HG03432 (cell line): ENCODE data around the gene COL6A1.
"Not testable (repeated sequence)": the region's sequence is repeated elsewhere in the genome, so short reads cannot be mapped to it uniquely, and the experiment has no call there.

Experiments used
- ATAC-seq: cut with Tn5 transposase; IDR thresholded peaks from one replicate; pipeline ENCODE4 v1.9.1; 2021; ENCODE audit warnings: mild to moderate bottlenecking, moderate library complexity; ENCODE audit not compliant: unreplicated experiment

COL6A1 gene

DNA sequence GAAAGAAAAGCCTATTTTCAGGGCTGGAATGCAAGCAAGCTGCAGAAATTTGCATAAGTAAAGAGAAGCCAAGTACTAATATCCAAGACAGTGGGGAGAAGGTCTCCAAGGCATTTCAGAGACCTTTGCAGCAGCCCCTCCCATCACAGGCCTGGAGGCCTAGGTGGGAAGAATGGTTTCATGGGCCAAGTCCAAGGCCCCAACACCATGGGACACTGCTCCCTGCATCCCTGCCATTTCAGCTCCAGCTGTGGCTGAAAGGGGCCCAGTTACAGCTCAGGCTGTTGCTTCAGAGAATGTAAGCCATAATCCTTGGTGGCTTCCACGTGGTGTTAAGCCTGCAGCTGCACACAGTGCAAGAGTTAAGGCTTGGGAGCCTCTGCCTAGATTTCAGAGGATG, 16.9 kb upstream of the COL6A1 start:
- no peak for ATAC-seq

DNA sequence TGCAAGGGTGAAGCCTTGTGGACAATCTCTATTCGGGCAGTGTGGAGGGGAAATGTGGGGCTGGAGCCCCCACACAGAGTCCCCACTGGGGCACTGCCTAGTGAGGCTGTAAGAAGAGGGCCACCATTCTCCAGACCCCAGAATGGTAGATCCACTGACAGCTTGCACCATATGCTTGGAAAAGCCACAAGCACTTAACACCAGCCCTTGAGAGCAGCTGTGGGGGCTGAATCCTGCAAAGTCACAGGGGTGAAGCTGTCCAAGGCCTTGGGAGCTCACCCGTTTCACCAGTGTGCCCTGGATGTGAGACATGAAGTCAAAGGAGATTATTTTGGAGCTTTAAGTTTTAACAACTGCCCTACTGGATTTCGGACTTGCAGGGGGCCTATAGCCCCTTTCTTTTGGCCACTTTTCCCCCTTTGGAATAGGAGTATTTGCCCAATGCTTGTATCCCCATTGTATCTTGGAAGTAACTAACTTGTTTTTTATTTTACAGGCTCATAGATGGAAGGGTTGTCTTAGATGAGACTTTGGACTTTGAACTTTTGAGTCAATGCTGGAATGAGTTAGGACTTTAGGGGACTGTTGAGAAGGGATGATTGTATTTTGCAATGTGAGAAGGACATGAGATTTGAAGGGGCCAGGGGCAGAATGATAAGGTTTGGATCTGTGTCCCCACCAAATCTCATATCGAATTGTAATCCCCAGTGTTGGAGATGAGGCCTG, 16.3 kb upstream of the COL6A1 start:
- no peak for ATAC-seq

DNA sequence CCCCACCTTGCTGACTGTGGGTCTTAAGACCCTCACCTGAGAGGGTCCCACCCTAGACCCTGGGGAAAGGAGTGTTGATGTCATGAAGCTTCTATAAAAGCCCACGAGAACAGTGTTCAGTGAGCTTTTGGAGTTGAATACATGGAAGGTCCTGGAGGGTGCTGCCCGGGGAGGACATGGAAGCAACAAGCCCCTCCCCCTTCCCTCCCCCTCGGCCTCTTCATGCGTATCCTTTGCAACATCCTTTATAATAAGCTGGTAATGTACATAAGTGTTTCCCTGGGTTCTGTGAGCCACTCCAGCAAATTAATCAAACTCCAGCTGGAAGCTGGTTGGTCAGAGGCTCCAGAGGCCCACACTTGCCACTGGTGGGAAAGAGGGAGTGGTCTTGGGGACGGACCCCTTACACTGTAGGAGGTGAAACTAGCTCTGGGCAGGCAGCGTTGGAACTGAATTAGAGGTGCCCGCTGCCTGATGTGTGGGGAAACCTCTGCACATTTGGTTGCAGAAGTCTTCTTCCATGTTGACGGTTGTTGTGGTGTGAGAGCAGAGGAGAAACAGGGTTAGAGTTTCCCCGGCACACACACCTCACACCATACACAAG, 14.7 kb upstream of the COL6A1 start:
- no peak for ATAC-seq

DNA sequence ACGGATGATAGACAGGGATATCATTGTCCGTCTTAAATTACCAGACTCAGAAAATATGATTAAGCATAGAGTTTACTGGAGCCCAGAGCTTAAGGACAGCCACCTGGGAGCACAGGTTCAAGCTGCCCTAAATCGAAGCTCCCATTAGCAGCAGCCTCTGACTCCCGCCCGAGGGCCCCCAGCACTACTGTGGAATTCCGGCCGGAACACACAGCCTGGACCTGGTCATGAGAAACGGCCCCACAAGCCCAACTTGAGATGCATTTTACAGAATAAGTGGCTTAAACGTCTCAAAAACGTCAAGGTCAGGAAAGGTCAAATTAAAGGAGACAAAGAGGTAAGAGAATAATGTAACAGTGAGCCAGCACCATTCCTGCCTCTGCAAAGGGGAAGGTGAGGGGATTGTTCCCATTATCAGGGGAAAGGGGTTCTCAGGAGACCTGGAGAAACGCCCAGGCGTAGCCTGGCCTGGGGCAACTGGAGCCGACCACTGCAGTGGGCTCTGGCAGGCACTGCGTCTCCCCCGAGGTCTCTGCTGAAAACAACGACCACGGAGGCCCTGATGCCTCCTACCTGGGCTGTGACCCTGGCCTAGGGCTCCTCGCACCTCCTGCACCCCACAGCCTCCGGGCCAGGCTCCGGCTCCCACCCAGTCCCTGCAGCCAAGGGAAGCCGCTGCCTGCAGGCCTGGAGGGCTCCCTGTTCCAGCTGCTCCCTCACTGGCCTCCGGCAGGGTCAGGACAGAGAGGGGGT, 11.5 kb upstream of the COL6A1 start:
- no peak for ATAC-seq

DNA sequence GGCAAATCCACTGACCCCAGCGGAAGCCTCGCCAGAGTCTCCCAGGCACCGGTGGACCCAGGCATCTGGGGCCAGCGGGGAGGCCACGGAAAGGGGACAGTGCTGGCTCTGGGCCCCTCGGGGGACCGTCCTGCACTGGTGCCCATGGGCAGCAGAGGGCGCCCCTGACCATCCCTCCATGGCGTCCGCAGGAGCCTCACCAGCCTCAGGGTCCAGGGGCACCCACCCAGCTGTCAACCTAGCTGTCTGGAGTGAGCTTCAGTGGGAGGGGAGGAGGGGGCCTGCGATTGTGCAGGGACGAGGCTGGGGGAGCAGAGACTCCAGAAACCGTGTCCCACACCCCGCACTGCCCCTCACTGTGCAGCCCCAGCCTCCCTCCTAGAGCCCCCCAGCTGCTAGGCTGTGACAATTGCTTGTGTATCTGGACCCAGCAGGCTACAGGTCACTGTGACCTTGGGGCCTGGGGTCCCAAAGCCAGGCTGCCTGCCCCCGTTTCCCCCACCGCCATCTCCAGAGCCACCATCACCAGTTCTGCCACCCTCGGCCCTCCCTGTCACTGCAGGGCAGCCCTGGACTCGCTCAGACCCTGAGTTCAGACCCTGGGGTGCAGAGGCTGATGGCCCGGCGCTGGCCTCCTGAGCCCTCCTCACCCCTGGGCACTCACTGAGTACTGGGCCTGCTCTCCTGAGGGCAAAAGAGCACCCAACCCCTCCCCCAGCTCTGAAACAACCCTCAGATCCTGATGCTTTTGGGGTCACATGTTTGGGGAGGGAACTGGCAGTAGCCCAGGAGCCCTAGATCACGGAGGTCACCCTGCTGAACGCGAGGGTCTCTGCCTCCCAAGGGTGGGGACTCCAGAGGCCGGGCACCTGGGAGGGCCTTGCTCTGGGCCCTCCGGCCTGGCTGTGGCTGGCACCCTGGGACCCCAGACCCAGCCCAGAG, 10.6 kb upstream of the COL6A1 start:
- ATAC-seq: no peak

DNA sequence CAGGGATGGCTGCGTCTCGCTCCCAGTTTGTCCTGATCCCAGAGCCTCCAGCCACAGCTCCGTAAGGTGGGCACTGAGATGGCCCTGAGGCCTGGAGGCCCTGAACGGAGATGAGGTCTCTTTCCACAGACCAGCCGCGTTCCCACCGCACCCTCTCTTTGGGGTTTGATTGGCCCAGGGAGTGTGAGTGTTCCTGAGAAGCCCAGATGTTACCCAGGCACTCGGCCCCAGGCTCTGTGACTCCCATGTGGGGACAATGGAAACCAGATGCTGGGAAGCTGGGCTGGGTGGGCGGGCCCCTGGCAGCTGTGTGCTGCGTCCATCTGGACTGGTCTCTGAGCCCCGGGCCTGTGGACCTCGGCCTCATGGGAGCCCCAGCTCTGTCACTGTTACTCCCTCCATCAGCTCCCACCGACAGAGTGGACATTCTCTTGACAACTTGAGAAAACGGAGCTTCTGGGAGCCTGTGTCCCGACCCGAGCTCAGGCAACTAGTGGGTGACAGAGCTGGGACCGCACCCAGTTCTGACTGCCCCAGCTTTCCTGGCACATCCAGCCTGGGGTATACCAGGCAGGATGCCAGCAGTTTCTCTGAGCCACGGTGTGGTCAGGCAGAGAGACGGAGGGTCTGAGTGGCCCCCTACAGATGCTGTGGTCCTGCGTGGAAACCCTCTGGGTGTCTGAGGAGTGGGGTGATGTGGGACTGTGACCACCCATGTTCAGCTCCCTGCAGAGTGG, 9.8 kb upstream of the COL6A1 start:
- no peak for ATAC-seq

DNA sequence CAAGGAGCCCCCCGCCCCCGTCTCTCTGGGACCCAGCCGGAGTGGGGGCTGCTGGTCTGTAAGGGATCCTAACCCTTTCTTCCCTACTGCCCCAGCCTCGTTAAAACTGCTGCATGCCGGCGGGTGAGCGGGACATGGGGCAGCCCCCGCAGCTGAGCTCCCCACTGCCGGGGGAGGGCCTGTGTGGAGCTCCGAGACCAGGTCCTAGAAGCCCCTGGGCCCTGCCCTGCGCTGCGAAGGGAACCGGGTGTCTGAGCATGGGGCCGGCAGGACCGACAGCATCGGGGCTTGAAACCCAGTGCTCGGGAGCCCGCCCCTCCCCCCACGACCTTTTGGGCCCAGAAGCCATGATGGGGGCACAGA, 9.2 kb upstream of the COL6A1 start:
- ATAC-seq: no peak

DNA sequence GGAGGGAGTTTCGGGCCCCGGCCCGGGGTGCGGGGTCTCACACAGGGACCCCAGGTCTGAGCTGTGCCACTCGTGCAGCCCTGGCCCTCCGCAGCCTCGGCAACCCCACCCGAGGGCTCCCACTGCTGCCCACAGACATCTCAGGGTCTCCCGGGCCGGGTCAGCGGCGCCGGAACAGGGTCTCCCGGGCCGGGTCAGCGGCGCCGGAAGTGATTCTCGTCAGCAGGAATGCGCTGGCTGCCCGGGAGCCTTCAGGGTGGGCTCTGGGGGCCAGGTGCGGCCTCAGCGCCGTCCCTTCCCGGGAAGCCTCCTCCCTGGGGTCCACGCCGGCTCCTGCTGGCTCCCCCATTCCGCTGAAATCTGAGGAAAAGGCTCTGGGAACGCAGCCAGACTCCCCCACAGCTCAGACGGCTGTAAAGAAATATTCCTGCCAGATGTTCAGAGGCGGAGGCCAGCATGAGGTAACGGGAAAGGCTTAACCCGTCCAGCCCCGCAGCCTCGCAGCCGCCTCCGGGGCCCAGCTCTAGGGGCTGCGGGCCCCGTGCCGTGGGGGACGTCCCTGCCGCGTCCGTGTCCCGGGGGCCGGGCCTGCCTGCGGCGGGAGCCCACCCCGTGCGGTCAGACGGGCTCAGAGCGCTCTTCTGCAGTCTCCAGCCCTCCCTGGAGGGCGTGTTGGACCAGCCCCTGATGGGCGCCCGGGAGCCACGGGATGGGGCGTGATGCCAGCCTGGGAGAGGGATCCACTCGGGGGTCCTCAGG, 8.7 kb upstream of the COL6A1 start:
- ATAC-seq: no peak

DNA sequence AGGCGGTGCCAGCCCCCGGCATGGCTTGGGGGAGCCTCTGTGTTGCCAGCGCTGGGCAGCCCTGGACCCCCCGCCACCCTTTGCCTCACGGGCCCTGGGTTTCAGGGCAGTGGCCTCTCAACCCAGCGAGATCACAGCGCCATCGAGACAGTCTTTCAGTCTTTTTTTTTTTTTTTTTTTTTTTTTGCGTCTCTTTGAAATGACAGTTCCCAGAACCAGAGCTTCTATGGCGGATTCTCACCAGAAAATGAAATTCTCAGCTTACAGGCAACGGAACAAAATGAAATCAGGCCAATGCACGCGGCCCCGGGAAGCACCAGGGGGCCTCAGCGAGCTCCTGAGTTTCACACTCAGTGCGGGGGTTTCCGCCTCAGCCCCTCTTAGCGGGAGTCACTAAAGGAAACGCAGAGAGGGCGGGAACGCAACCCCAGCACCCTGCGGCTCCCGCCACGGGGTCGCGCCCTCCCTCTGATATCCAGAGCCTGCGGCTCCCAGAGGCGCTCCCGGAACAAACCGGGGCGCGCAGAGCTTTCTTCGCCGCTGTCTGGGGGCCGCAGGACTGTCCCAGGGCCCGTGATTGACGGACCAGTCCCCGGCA, 8.0 kb upstream of the COL6A1 start:
- peak; percentile 61 for ATAC-seq

DNA sequence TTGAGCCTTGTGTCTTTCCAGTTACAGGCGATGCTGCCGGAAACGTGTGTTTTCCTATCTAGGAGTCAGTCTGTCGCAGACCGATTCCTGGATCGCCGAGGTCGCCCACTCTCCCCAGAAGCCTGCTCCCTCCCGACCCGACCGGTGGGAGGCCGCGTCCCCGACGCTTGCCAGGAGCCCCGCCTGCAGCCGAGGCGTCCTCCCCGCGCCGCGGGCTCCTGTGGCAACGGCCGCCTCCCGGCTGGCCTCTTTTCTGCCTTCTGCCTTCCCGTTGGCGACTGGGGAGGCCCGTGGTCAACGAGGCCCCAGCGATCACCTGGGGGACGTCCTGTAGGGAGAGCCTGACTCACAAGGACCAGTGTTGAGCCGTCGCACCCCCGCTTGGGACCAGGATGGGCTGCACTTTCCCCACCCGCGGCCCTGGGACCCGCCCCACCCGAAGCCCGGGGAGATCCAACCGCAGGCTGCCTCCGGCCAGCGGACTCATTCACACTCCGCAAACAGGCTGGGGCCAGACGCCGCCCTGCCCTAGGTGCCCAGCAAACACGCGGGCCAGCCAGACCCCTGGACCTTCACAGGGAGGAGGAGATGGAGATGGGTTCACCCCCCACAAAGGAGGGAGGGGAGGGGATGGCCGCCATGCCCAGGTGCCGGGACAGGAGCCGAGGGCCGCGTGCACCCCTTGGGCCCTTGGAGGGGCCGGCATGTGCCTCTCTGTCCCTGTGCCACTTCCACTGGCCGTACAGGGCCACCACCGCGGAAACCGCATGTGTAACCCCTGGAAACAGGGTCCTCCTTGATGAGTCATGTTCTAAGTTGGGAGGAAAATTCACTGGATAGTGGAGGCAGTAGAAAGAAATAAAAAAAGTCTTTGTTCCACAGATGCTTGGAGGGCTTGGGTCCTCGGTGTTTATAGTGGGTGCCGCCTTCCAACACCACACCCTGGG, 7.2 kb upstream of the COL6A1 start:
- peak; percentile 21 for ATAC-seq

DNA sequence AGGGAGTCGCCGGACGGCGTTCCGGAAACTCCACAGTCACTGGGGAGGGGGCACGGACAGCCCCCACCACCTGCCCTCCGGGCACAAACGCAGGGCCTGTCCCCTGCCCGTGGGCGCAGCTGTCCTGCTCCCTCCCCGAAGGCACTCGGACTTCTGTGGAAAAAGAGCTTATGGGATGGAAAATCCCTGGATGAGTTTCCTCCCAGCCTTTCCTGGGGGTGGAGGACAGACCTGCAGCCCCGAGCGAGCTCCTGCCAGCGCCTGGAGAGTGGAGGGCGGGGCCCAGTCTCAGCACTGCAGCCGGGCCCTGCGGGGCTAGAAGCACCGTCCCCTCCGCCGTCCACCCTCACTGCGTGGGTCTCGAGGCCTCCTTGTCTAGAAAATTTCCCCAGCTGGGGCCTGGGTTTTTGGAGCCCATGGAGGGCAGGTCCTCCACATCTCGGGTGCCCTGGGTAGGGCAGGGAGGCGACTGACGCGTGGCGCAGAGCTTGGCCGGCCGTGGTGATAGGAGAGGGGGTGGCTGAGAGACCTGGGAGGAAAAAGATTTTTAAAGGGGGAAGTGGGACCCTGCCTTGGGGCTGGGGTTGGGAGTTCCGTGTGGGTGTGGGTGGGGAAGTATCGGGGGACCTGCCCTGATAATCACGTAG, 6.4 kb upstream of the COL6A1 start:
- ATAC-seq: no peak

DNA sequence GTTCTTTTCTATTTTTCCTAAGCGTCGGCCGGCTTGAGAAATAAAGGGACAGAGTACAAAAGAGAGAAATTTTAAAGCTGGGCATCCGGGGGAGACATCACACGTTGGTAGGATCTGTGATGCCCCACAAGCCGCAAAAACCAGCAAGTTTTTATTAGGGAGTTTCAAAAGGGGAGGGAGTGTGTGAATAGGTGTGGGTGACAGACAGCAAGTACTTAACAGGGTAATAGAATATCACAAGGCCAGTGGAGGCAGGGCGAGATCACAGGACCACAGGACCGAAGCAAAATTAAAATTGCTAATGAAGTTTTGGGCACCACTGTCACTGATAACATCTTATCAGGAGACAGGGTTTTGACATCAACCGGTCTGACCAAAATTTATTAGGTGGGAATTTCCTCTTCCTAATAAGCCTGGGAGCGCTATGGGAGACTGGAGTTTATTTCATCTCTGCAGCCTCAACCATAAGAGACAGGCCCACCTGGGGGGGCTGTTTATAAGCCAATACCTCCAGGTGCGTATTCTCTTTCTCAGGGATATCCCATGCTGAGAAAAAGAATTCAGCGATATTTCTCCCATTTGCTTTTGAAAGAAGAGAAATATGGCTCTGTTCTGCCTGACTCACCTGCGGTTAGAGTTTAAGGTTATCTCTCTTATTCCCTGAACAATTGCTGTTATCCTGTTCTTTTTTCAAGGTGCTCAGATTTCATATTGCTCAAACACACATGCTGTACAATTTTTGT, 5.7 kb upstream of the COL6A1 start:
- not testable (repeated sequence) for ATAC-seq

DNA sequence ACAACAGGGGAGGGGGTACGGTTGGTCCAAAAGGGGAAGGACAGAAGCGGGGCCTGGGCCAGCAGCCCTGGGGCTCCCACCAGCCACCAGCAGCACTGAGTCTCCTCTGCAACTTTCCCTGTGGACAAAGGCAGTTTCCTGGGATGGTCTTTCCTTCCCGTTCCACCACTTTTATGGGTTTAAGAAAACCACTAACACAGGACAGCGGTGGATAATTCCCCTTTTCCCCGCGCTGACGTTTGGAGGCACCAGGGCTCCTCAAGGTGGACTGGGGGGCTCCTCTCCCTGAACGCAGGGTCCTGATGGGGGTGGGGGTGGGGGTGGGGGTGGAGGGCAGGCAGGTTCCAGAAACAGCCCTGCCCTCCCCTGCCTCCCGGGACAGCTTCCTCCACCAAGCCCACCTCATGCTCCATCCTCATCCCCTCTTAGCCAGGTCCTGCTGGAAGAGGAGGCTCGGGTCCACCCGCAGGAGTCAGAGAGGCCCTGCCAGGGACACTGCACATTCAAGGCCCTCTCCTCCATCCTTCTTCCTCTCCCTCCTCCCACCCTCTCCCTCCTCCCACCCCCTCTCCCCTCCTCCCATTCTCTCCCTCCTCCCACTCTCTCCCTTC, 4.8 kb upstream of the COL6A1 start:
- ATAC-seq: no peak

DNA sequence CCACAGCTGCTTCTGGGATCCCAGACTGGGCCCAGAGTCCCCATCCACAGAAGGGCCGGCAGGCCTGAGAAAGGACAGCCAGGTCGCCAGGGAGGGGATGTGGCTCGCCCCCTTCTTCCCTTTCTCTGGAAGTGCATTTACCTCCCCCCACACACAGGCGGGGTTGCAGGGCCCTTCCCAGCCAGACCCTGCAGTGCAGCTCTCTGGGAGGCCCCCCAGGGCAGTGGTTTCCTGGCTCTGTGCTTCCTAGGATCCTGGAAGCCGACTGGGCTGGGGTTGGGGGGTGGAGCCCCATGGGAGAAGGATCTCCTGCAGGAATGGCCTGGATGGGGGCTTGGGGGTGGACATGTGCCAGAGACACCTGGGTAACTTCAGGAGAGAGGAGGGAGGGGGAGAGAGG, 4.2 kb upstream of the COL6A1 start:
- no peak for ATAC-seq

DNA sequence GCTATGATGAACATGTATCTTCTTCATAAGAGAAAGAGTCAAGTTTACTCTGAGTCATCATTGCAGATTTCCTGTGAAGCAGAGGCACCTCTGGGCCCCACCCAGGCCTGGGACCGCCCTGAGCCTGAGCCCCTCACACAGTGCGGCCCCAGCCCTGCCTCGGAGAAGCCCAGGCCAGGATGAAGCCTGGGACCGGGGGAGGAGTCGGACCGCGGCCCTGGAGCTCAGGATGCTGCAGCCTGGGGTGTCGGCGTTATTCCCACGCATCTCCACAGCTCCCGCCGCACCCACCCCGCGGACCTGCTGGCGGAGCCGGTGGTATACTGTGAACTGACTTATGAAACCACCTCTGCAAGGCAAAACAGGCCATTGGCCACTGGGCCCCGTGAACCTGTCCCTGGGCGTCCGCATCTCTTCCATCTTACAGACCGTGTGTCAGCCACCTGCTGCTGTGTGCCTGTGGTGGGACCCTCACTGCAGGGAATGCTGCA, 2.4 kb upstream of the COL6A1 start:
- ATAC-seq: no peak

DNA sequence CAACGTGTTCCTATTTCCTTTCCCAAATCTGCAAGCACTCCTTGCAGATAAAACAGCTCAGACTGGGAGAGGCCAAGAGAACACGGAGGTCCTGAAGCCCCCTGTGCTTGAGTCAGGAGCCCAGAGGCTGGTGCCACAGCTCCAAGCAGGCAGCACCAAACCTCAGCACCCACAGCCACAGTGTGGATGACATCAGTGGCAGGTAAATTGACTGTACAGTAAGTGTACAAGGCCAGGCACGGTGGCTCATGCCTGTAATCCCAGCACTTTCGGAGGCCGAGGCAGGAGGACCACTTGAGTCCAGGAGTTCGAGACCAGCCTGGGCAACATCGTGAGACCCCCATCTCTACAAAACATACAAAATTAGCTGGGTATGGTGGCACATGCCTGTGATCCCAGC, 1.9 kb upstream of the COL6A1 start:
- no peak for ATAC-seq
